HepG2 (cell line): ENCODE measurements around the gene RPTOR. TPM values are rescaled to one million over a fixed set of nuclear protein-coding genes. Genes with fewer than 3 reads are reported as not detected.

Experiments
- ATAC-seq: fragments of 200-7000 bp; cut with Tn5 transposase; 3 replicates; pipeline ENCODE4 v1.9.1; 2020; ENCODE audit warnings: mild to moderate bottlenecking, moderate library complexity
- BruUV-seq: library from RNA; stranded (reverse); fragments of 400-500 nt; replicated peaks from 2 replicates; lab custom pipeline; 2021; lab: Mats Ljungman, UMichigan
- CTCF ChIA-PET: fragments of 300-600 bp; formaldehyde crosslinking; extraction: SDS; loops from one replicate; lab custom pipeline; 2021; ENCODE audit warnings: low total read pairs, inconsistent platforms, low intra/inter-chr PET ratio; lab: Yijun Ruan, JAX
- POLR2A ChIA-PET: fragments of 350-600 bp; sonication (Branson Sonifier 250); formaldehyde crosslinking; loops from one replicate; lab custom pipeline; 2020; ENCODE audit warnings: antibody characterized with exemption, inconsistent platforms; lab: Yijun Ruan, JAX
- DNase-seq: peaks from one replicate; pipeline ENCODE4 v3.0.0-alpha.2; 2015; ENCODE audit warnings: low spot score
- FAIRE-seq: peaks from 3 replicates; lab custom pipeline; 2011; peaks lifted over from hg19 to GRCh38; lab: Jason Lieb, UNC
- H2AFZ ChIP-seq: one replicate; pipeline ENCODE4 v1.6.1; 2011; ENCODE audit warnings: low read length, inconsistent platforms
- H3K27ac ChIP-seq: fragments of 300-600 bp; 3 replicates; pipeline ENCODE4 v1.8.0; 2011; ENCODE audit warnings: mixed run types, mild to moderate bottlenecking, mixed read lengths, low read length, inconsistent platforms; ENCODE audit not compliant: insufficient read depth; ENCODE audit errors: extremely low read length
- H3K27me3 ChIP-seq, 2 experiments: fragments of 200-600 bp in 1 of 2; 2 replicates in 1 of 2; 3 replicates in 1 of 2; pipeline versions ENCODE4 v1.6.0 to v1.8.0; 2011; ENCODE audit warnings: low read length in 2 of 2, mild to moderate bottlenecking in 2 of 2, moderate library complexity in 2 of 2, inconsistent platforms in 1 of 2; ENCODE audit not compliant: insufficient read depth in 2 of 2, control insufficient read depth in 1 of 2
- H3K36me3 ChIP-seq, 2 experiments: fragments of 200-600 bp in 1 of 2; replicated peaks in 1 of 2; 2 replicates in 1 of 2; 3 replicates in 1 of 2; pipeline versions ENCODE4 v1.5.1 to v1.8.0; 2011; ENCODE audit warnings: low read length in 2 of 2, inconsistent platforms in 1 of 2; ENCODE audit not compliant: insufficient read depth in 2 of 2, control insufficient read depth in 1 of 2
- H3K4me1 ChIP-seq: 2 replicates; pipeline ENCODE4 v1.5.1; 2012; ENCODE audit warnings: low read length, inconsistent platforms; ENCODE audit not compliant: insufficient read depth
- H3K4me2 ChIP-seq: 2 replicates; pipeline ENCODE4 v1.6.0; 2011; ENCODE audit warnings: low read depth, low read length, inconsistent platforms
- H3K4me3 ChIP-seq, 3 experiments: fragments of 200-600 bp in 1 of 3; sonication (generic), shearing (Covaris generic) in 1 of 3; replicated peaks in 1 of 3; 2 replicates each; pipeline ENCODE4 v1.5.1; 2011 to 2016; ENCODE audit warnings: low read length in 3 of 3, inconsistent platforms in 2 of 3, low read depth in 2 of 3, mild to moderate bottlenecking in 2 of 3, control low read depth in 1 of 3, mixed read lengths in 1 of 3; ENCODE audit not compliant: insufficient read depth in 1 of 3
- H3K79me2 ChIP-seq: one replicate; pipeline ENCODE4 v1.6.1; 2011; ENCODE audit warnings: low read length, inconsistent platforms; ENCODE audit not compliant: insufficient read depth
- H3K9ac ChIP-seq: 2 replicates; pipeline ENCODE4 v1.6.0; 2011; ENCODE audit warnings: mild to moderate bottlenecking, low read depth, low read length, inconsistent platforms; ENCODE audit not compliant: insufficient read depth
- H3K9me3 ChIP-seq: 2 replicates; pipeline ENCODE4 v1.5.1; 2012; ENCODE audit warnings: mild to moderate bottlenecking, low read length
- H4K20me1 ChIP-seq: 2 replicates; pipeline ENCODE4 v1.6.0; 2011; ENCODE audit warnings: inconsistent platforms, mild to moderate bottlenecking, low read length, moderate library complexity; ENCODE audit not compliant: insufficient read depth
- CBX2 ChIP-seq, 2 experiments: fragments of 200-600 bp in 1 of 2; sonication (generic); formaldehyde crosslinking in 1 of 2; IDR thresholded peaks; 2 replicates each; pipeline versions ENCODE4 v1.7.0 to v1.8.1; 2018 to 2022; ENCODE audit warnings: low read depth in 2 of 2, low read length in 1 of 2, mild to moderate bottlenecking in 1 of 2, missing genetic modification reagents in 1 of 2
- E2F5 ChIP-seq: sonication (generic); formaldehyde crosslinking; conservative IDR thresholded peaks from 2 replicates; pipeline ENCODE4 v1.4.0; 2020; ENCODE audit warnings: missing genetic modification reagents
- SMAD1 ChIP-seq: sonication (generic); formaldehyde crosslinking; IDR thresholded peaks from 2 replicates; pipeline ENCODE4 v1.4.0; 2020; ENCODE audit warnings: missing genetic modification reagents, low read depth, mild to moderate bottlenecking, borderline replicate concordance
- SMARCC2 ChIP-seq: fragments of 450-650 bp; IDR thresholded peaks from 2 replicates; pipeline ENCODE4 v1.6.1; 2017; ENCODE audit warnings: antibody characterized with exemption, mild to moderate bottlenecking
- TBL1XR1 ChIP-seq: fragments of 150-350 bp; IDR thresholded peaks from 2 replicates; pipeline ENCODE4 v1.6.1; 2014; ENCODE audit warnings: borderline replicate concordance, low read length; ENCODE audit not compliant: partially characterized antibody
- TFAP4 ChIP-seq: sonication (generic); IDR thresholded peaks from 2 replicates; pipeline ENCODE4 v1.6.1; 2016; ENCODE audit warnings: low read depth, borderline replicate concordance
- THAP9 ChIP-seq: sonication (generic); formaldehyde crosslinking; IDR thresholded peaks from 2 replicates; pipeline ENCODE4; 2020; ENCODE audit warnings: missing genetic modification reagents, mild to moderate bottlenecking, borderline replicate concordance
- ZFX ChIP-seq: sonication (generic); formaldehyde crosslinking; IDR thresholded peaks from 2 replicates; pipeline ENCODE4 v1.4.0; 2020; ENCODE audit warnings: mild to moderate bottlenecking, low read depth, missing genetic modification reagents, moderate library complexity
- ZNF121 ChIP-seq: sonication (generic); formaldehyde crosslinking; IDR thresholded peaks from 2 replicates; pipeline ENCODE4 v1.5.0; 2020; ENCODE audit warnings: mild to moderate bottlenecking, missing genetic modification reagents
- ZNF503 ChIP-seq: sonication (generic); formaldehyde crosslinking; IDR thresholded peaks from 2 replicates; pipeline ENCODE4 v1.4.0; 2020; ENCODE audit warnings: missing genetic modification reagents
- ZNF546 ChIP-seq: sonication (generic); formaldehyde crosslinking; conservative IDR thresholded peaks from 2 replicates; pipeline ENCODE4 v1.8.1; 2023; ENCODE audit warnings: mild to moderate bottlenecking, missing genetic modification reagents
- ZNF788 ChIP-seq: sonication (generic); formaldehyde crosslinking; IDR thresholded peaks from 2 replicates; pipeline ENCODE4 v1.5.0; 2020; ENCODE audit warnings: mild to moderate bottlenecking, missing genetic modification reagents, borderline replicate concordance
- WGBS: methylation state at CpG from one replicate; pipeline ENCODE4 v1.1.6; 2017; ENCODE audit warnings: low lambda C conversion rate; 5-methylcytosine and 5-hydroxymethylcytosine counted together
- in situ Hi-C: cut with HindIII; loops from 2 replicates; pipeline ENCODE4 v1.10.0; 2017; ENCODE audit warnings: low pct_unique_long_range_greater_than_20kb; ENCODE audit not compliant: extremely low pct_ligation_motif_present
- intact Hi-C: fragments of 100-400 bp; cut with micrococcal nuclease; formaldehyde crosslinking; loops from one replicate; pipeline ENCODE4 v1.10.0; 2022; ENCODE audit not compliant: unreplicated experiment
- polyA plus RNA-seq, 8 experiments: library from polyadenylated mRNA; depleted of rRNA in 3 of 8; stranded (reverse) in 7 of 8; unstranded in 1 of 8; fragments of >200 nt; fragmentation: Illumina TruSeq in 4 of 8; extraction: Trizol in 4 of 8; gene quantifications; 2 replicates each; pipeline versions ENCODE4 v1.2.1 to v1.2.3, GENCODE V29; 2011 to 2016; ENCODE audit warnings: low read depth in 4 of 8, missing spikeins in 1 of 8, mixed read lengths in 1 of 8; ENCODE audit not compliant: insufficient read depth in 1 of 8
- total RNA-seq, 5 experiments: library from RNA; depleted of rRNA; stranded (reverse); fragments of >200 nt; fragmentation: Illumina TruSeq; extraction: Trizol; gene quantifications; 2 replicates each; pipeline ENCODE4 v1.2.3, GENCODE V29; 2016; ENCODE audit warnings: low read depth in 1 of 5

The RPTOR gene
- total and polyA plus RNA-seq, 2 of the 13 experiments (the other 11 are each of a cell fraction or from before 2014, with no cell fraction given): 6.6 to 25.3 TPM

- Histone ChIP-seq H3K4me2 (no peak overlapping the region), H3K4me3 (no peak overlapping the region), H3K27me3 (no peaks in the 10 kb centered on the region), H3K27ac (no peak overlapping the region), H4K20me1 (peaks cover 14% of the 10 kb centered on the region; the same call in 1 of the 2 replicates), H3K9ac (no peak overlapping the region), H3K4me1 (peaks cover 10% of the 10 kb centered on the region), H3K36me3 (no peaks in the 10 kb centered on the region; a peak in 1 of 5 replicates), H3K79me2 (peaks cover 29% of the 10 kb centered on the region), H2AFZ (no peak overlapping the region), H3K9me3 (no peaks in the 10 kb centered on the region)
- DNase-seq (peak; percentile 21), ATAC-seq (no peak), FAIRE-seq (no peak)
- ChIA-PET CTCF (no interaction called here), POLR2A (no interaction called here)
- no TSS peak for BruUV-seq
- in situ Hi-C loops (no loop called here), intact Hi-C loops (no loop called here)
- 89% methylated on average over 4 of the region's 4 CpGs for WGBS
- TF ChIP-seq E2F5: no peak
- TF ChIP-seq ZNF546 (CRISPR knock-in tag): no peak
- TF ChIP-seq ZNF788: no peak
- TF ChIP-seq ZNF121: no peak
Observed at GRCh38 chr17:80718428-80718827, 173.8 kb downstream of the RPTOR start.

- Histone ChIP-seq H3K79me2 (peaks cover 32% of the 10 kb centered on the region), H4K20me1 (peaks cover 14% of the 10 kb centered on the region; the same call in 1 of the 2 replicates), H3K4me1 (peaks cover 10% of the 10 kb centered on the region), H3K27me3 (no peaks in the 10 kb centered on the region), H3K27ac (no peak overlapping the region), H3K36me3 (peaks cover 0 to 2% of the 10 kb centered on the region in 2 experiments; a peak in 1 of 5 replicates), H3K9ac (no peak overlapping the region), H2AFZ (no peak overlapping the region), H3K9me3 (no peaks in the 10 kb centered on the region), H3K4me3 (no peak overlapping the region), H3K4me2 (no peak overlapping the region)
- intact Hi-C loops: no loop called here
- 97% methylated on average over 9 of the region's 9 CpGs for WGBS
- no TSS peak for BruUV-seq
- CTCF ChIA-PET: no interaction called here
- POLR2A ChIA-PET: no interaction called here
- in situ Hi-C loops: no loop called here
- FAIRE-seq: no peak
- ATAC-seq: no peak
- DNase-seq: no peak
- TF ChIP-seq SMAD1 (no peak), ZFX (CRISPR knock-in tag) (no peak), TFAP4 (no peak), TBL1XR1 (no peak), CBX2 (IDR thresholded peaks at IDR 0.05; ENCODE audit: low read depth, low read length) (no peak), CBX2 (CRISPR knock-in tag; IDR thresholded peaks at IDR 0.05; ENCODE audit: low read depth) (no peak), THAP9 (no peak), SMARCC2 (no peak), ZNF503 (CRISPR knock-in tag) (no peak)
Observed at GRCh38 chr17:80719449-80719848, 174.8 kb downstream of the RPTOR start.
